ENCODE data around the gene ZNF354B. TPM values are rescaled to one million over a fixed set of nuclear protein-coding genes. Genes with fewer than 3 reads are reported as not detected.
"Not testable (repeated sequence)": the region's sequence is repeated elsewhere in the genome, so short reads cannot be mapped to it uniquely, and the experiment has no call there.

Gene ZNF354B
- total RNA-seq, 6 experiments from 2014 or later = 5.5 to 6.7 (median 6.1) TPM

- H3K36me3 Mint-ChIP-seq (ENCODE audit: low read depth) = no peaks in the 10 kb centered on the region
- TF ChIP-seq, protein P1, sequence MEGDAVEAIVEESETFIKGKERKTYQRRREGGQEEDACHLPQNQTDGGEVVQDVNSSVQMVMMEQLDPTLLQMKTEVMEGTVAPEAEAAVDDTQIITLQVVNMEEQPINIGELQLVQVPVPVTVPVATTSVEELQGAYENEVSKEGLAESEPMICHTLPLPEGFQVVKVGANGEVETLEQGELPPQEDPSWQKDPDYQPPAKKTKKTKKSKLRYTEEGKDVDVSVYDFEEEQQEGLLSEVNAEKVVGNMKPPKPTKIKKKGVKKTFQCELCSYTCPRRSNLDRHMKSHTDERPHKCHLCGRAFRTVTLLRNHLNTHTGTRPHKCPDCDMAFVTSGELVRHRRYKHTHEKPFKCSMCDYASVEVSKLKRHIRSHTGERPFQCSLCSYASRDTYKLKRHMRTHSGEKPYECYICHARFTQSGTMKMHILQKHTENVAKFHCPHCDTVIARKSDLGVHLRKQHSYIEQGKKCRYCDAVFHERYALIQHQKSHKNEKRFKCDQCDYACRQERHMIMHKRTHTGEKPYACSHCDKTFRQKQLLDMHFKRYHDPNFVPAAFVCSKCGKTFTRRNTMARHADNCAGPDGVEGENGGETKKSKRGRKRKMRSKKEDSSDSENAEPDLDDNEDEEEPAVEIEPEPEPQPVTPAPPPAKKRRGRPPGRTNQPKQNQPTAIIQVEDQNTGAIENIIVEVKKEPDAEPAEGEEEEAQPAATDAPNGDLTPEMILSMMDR (IDR thresholded peaks at IDR 0.05) = peak; percentile 80
- peak; percentile 14 for DNase-seq
These were observed 20.4 kb upstream of the ZNF354B start for GRCh38 chr5:178839319-178839704.

DNA sequence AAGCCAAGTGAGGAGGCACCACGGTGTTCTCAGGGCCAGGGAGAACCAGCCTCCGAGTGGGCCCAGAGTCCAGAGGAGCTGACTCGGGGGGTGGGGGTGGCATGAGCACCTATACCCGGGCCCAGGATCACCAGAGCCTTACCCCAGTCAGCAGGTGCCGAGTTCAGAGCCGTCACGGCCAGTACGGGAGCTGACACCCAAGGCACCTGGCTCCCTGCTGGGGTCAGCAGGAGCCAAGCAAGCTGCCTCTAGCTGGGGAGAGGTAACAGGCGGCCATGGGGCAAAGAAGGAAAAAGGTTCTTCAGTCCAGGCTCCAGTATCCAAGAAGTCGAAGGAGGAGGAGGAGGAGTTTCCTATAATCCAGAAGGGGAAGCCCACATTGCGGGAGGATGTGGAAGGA, 19.4 kb upstream of the ZNF354B start:
- not testable (repeated sequence) for DNase-seq; H3K4me3 Mint-ChIP-seq; H3K4me1 Mint-ChIP-seq (ENCODE audit: low read depth); H3K27me3 Mint-ChIP-seq (ENCODE audit: insufficient read depth); H3K36me3 Mint-ChIP-seq (ENCODE audit: low read depth); H3K27ac Mint-ChIP-seq
- H3K9me3 Mint-ChIP-seq = peaks cover 14% of the 10 kb centered on the region; the same call in 1 of the 2 replicates

More at GRCh38 chr5:178839319-178839704, 20.4 kb upstream of the ZNF354B start:
- Mint-ChIP-seq H3K4me3 (no peak overlapping the region), H3K4me1 (ENCODE audit: low read depth) (no peaks in the 10 kb centered on the region), H3K27me3 (ENCODE audit: insufficient read depth) (peaks cover 4% of the 10 kb centered on the region), H3K27ac (no peak overlapping the region), H3K9me3 (peaks cover 14% of the 10 kb centered on the region; the same call in 1 of the 2 replicates)

- Mint-ChIP-seq H3K27ac (no peak overlapping the region), H3K4me3 (no peak overlapping the region), H3K9me3 (peaks cover 11% of the 10 kb centered on the region), H3K36me3 (ENCODE audit: low read depth) (peaks cover 5% of the 10 kb centered on the region; the same call in 1 of the 2 replicates), H3K27me3 (ENCODE audit: insufficient read depth) (no peaks in the 10 kb centered on the region; the same call in 1 of the 2 replicates), H3K4me1 (ENCODE audit: low read depth) (no peaks in the 10 kb centered on the region)
- DNase-seq = no peak
- TF ChIP-seq, protein P1 (IDR thresholded peaks at IDR 0.05) = no peak
These were observed 10.4 kb upstream of the ZNF354B start for GRCh38 chr5:178849316-178849715.

DNA sequence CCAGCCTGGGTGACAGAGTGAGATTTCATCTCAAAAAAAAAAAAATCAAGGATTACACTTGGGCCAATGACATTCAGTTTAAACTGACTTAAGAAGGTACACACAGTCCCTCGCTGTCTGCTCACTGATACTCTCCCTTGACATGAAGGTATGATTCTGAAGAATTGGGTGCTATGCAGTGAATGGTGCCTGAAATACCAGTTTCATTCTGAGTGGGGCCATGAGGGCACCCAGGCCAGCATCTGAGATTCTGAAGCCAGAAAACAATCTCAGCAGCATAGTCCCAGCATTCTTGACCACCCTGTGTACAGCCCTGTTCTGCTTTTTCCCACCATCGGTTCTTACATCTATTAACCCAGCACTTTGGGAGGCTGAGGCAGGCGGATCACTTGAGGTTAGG, 7.8 kb upstream of the ZNF354B start:
- DNase-seq = no peak
- Mint-ChIP-seq H3K9me3 (peaks cover 11% of the 10 kb centered on the region), H3K27me3 (ENCODE audit: insufficient read depth) (no peaks in the 10 kb centered on the region; the same call in 1 of the 2 replicates), H3K4me3 (no peak overlapping the region), H3K27ac (no peak overlapping the region), H3K4me1 (ENCODE audit: low read depth) (no peaks in the 10 kb centered on the region), H3K36me3 (ENCODE audit: low read depth) (peaks cover 5% of the 10 kb centered on the region; the same call in 1 of the 2 replicates)
- TF ChIP-seq, protein P1 (IDR thresholded peaks at IDR 0.05) = no peak

DNA sequence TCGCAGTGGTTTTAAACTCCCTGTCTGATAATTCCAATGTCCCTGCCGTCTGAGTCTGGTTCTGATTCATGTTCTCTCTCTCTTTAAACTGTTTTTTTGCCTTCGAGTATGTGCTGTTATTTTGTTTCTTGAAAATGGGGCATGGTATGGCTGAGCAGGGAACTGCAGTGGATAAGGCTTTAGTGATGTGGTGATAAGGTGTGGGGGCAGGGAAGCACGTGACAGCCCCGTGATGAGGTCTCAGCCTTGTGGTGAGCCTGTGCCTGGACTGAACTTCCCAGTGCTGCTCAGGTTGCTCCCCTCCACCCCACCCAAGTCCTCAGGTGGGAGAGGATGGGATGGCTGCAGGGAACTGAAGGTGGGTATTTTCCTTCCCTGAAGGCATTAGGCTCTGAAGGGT, 5.5 kb upstream of the ZNF354B start:
- Mint-ChIP-seq H3K27me3 (ENCODE audit: insufficient read depth) (no peaks in the 10 kb centered on the region; the same call in 1 of the 2 replicates), H3K9me3 (peaks cover 11% of the 10 kb centered on the region), H3K36me3 (ENCODE audit: low read depth) (peaks cover 5% of the 10 kb centered on the region; the same call in 1 of the 2 replicates), H3K4me1 (ENCODE audit: low read depth) (peaks cover 3% of the 10 kb centered on the region), H3K4me3 (no peak overlapping the region), H3K27ac (no peak overlapping the region)
- no peak for DNase-seq
- TF ChIP-seq, protein P1 (IDR thresholded peaks at IDR 0.05) = no peak

GRCh38 chr5:178860615-178861014, 862 bp downstream of the ZNF354B start:
- peaks cover 28% of the 10 kb centered on the region for H3K36me3 Mint-ChIP-seq (ENCODE audit: low read depth)
- H3K9me3 Mint-ChIP-seq; DNase-seq; H3K27me3 Mint-ChIP-seq (ENCODE audit: insufficient read depth): not testable (repeated sequence)
- H3K4me3 Mint-ChIP-seq = peak overlapping the region; percentile 81; the same call in 1 of the 2 replicates
- H3K4me1 Mint-ChIP-seq (ENCODE audit: low read depth) = peaks cover 19% of the 10 kb centered on the region
- H3K27ac Mint-ChIP-seq = peak overlapping the region; percentile 70

Data from HFFc6 (cell line).